ENCODE measurements around the gene CSNK2A1.
"Not testable (repeated sequence)": the region's sequence is repeated elsewhere in the genome, so short reads cannot be mapped to it uniquely, and the experiment has no call there.

The CSNK2A1 gene

GRCh38 chr20:543369-544152, at the start of gene CSNK2A1:
TSS of gene CSNK2A1 (minus strand) at chr20:543790. CDS start at chr20:508551, 35,239 bp downstream.
- DNase-seq, result peak; percentile 97

- DNase-seq, result no peak
Observed at GRCh38 chr20:592506-592905, 48.9 kb upstream of the CSNK2A1 start.

GRCh38 chr20:591941-592340, 48.4 kb upstream of the CSNK2A1 start:
- DNase-seq, result no peak

GRCh38 chr20:588932-589672, 45.5 kb upstream of the CSNK2A1 start:
- DNase-seq, result peak; percentile 50

- no peak for DNase-seq
Observed at GRCh38 chr20:588476-588875, 44.9 kb upstream of the CSNK2A1 start.

GRCh38 chr20:584971-585301, 41.3 kb upstream of the CSNK2A1 start:
- no peak for DNase-seq

GRCh38 chr20:584161-584970, 40.8 kb upstream of the CSNK2A1 start:
- no peak for DNase-seq

GRCh38 chr20:582204-582603, 38.6 kb upstream of the CSNK2A1 start:
- DNase-seq, result no peak

- DNase-seq, result not testable (repeated sequence)
Observed at GRCh38 chr20:578940-579690, 35.5 kb upstream of the CSNK2A1 start.

GRCh38 chr20:577167-577791, 33.7 kb upstream of the CSNK2A1 start:
- no peak for DNase-seq

- no peak for DNase-seq
Observed at GRCh38 chr20:576156-576555, 32.6 kb upstream of the CSNK2A1 start.

GRCh38 chr20:575230-575629, 31.6 kb upstream of the CSNK2A1 start:
- DNase-seq, result no peak

GRCh38 chr20:574297-574942, 30.8 kb upstream of the CSNK2A1 start:
- DNase-seq, result peak; percentile 71

GRCh38 chr20:573414-574296, 30.1 kb upstream of the CSNK2A1 start:
- DNase-seq, result peak; percentile 87

GRCh38 chr20:572727-573126, 29.1 kb upstream of the CSNK2A1 start:
- DNase-seq, result no peak

- DNase-seq, result peak; percentile 93
Observed at GRCh38 chr20:571754-572441, 28.3 kb upstream of the CSNK2A1 start.

GRCh38 chr20:568673-569415, 25.3 kb upstream of the CSNK2A1 start:
- peak; percentile 74 for DNase-seq

- DNase-seq, result no peak
Observed at GRCh38 chr20:568097-568652, 24.6 kb upstream of the CSNK2A1 start.

- DNase-seq, result no peak
Observed at GRCh38 chr20:564192-564591, 20.6 kb upstream of the CSNK2A1 start.
